WERI-Rb-1 (cell line): Measurements from ENCODE around the gene GET3.
"Not testable (repeated sequence)": the region's sequence is repeated elsewhere in the genome, so short reads cannot be mapped to it uniquely, and the experiment has no call there.

Experiments
- DNase-seq: peaks from one replicate; pipeline ENCODE4 v3.0.0-alpha.2; 2020
- H3K27ac ChIP-seq: fragments of 250-450 bp; sonication (Bioruptor Pico); 2 replicates; pipeline ENCODE4 v1.5.1; 2020; ENCODE audit warnings: mild to moderate bottlenecking, moderate library complexity
- H3K27me3 ChIP-seq: fragments of 250-450 bp; sonication (Bioruptor Pico); 2 replicates; pipeline ENCODE4 v1.5.1; 2021; ENCODE audit warnings: mild to moderate bottlenecking, low read depth, moderate library complexity; ENCODE audit not compliant: insufficient read depth, severe bottlenecking
- H3K36me3 ChIP-seq: fragments of 250-450 bp; sonication (Bioruptor Pico); 2 replicates; pipeline ENCODE4 v1.5.1; 2020; ENCODE audit warnings: mild to moderate bottlenecking, moderate library complexity
- H3K4me3 ChIP-seq: 2 replicates; pipeline ENCODE4 v1.5.1; 2011; ENCODE audit warnings: low read depth, mild to moderate bottlenecking, control low read depth, low read length
- H3K9me3 ChIP-seq: fragments of 250-450 bp; sonication (Bioruptor Pico); 2 replicates; pipeline ENCODE4 v1.5.1; 2021; ENCODE audit warnings: mild to moderate bottlenecking, moderate library complexity; ENCODE audit not compliant: severe bottlenecking
- TF ChIP-seq, protein P1 (sequence below): IDR thresholded peaks from 2 replicates; pipeline ENCODE4 v1.5.1; 2011; ENCODE audit warnings: low read depth, mild to moderate bottlenecking, control low read depth, inconsistent platforms, low read length

GET3 gene

DNA sequence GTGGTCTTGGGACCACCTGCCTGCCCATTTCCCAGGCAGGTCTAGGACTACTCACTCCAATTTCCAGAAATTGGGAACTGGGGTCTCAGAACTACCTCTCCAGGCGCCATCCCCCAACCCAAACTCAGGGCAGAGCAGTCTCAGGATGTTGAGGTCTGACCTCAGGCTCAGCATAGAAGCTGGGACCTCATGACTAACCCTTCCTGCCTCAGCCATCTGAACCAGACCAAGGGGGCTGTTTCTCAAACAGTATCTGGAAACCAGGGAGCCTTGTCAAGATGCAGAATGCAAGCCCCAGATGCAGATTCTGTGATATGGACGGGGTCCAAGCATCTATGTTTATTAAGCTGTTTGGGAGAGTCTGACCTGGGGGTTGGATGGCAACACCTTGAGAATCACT, 42.2 kb upstream of the GET3 start:
- TF ChIP-seq, protein P1, sequence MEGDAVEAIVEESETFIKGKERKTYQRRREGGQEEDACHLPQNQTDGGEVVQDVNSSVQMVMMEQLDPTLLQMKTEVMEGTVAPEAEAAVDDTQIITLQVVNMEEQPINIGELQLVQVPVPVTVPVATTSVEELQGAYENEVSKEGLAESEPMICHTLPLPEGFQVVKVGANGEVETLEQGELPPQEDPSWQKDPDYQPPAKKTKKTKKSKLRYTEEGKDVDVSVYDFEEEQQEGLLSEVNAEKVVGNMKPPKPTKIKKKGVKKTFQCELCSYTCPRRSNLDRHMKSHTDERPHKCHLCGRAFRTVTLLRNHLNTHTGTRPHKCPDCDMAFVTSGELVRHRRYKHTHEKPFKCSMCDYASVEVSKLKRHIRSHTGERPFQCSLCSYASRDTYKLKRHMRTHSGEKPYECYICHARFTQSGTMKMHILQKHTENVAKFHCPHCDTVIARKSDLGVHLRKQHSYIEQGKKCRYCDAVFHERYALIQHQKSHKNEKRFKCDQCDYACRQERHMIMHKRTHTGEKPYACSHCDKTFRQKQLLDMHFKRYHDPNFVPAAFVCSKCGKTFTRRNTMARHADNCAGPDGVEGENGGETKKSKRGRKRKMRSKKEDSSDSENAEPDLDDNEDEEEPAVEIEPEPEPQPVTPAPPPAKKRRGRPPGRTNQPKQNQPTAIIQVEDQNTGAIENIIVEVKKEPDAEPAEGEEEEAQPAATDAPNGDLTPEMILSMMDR, result no peak
- H3K27ac ChIP-seq, result no peak overlapping the region
- DNase-seq, result no peak
- no peaks in the 10 kb centered on the region for H3K9me3 ChIP-seq
- H3K36me3 ChIP-seq, result peaks cover 13% of the 10 kb centered on the region
- H3K27me3 ChIP-seq, result no peaks in the 10 kb centered on the region
- no peak overlapping the region for H3K4me3 ChIP-seq

- DNase-seq, result no peak
- peak overlapping the region; percentile 66 for H3K4me3 ChIP-seq
These were observed 41.8 kb upstream of the GET3 start for GRCh38 chr19:12695514-12695913.

DNA sequence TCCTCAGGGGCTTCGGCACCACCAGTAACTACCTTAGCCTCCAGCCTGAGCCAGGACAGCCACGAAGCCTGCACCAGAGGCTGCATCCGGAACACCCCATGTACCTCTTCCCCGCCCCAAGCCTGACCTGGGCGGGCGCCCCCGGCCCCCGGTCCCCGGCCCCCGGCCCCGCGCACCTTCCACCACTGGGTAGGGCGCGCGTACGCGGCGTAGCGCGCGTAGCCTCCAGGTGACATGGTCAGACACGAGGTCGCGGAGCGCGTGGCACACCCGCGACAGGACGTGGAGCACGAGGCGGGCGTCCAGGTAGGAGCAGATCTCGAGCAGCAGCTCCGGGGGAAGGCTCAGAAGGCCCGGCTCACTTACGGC, 41.3 kb upstream of the GET3 start:
- Histone ChIP-seq H3K27ac (no peak overlapping the region; the same call in 1 of the 2 replicates), H3K36me3 (peaks cover 20% of the 10 kb centered on the region), H3K27me3 (no peaks in the 10 kb centered on the region), H3K4me3 (peak overlapping the region; percentile 66), H3K9me3 (no peaks in the 10 kb centered on the region)
- no peak for DNase-seq
- TF ChIP-seq, protein P1, result no peak

More at GRCh38 chr19:12695514-12695913, 41.8 kb upstream of the GET3 start:
- TF ChIP-seq, protein P1, result no peak
- Histone ChIP-seq H3K27me3 (no peaks in the 10 kb centered on the region), H3K27ac (no peak overlapping the region), H3K36me3 (peaks cover 16% of the 10 kb centered on the region), H3K9me3 (no peaks in the 10 kb centered on the region)

- Histone ChIP-seq H3K27me3 (no peaks in the 10 kb centered on the region), H3K36me3 (peaks cover 26% of the 10 kb centered on the region), H3K27ac (peak within 1 kb of the TSS; percentile 74), H3K4me3 (peak within 1 kb of the TSS; percentile 66), H3K9me3 (no peaks in the 10 kb centered on the region)
- DNase-seq, result peak; percentile 96
- TF ChIP-seq, protein P1, result no peak
These were observed 40.6 kb upstream of the GET3 start, which contains the start of gene FBXW9 for GRCh38 chr19:12696366-12697335. Gene FBXW9 (minus strand): TSS chr19:12696631. CDS start chr19:12696581, 50 bp downstream.

- H3K27ac ChIP-seq, H3K27me3 ChIP-seq, H3K4me3 ChIP-seq, DNase-seq, H3K9me3 ChIP-seq: not testable (repeated sequence)
- H3K36me3 ChIP-seq, result peaks cover 34% of the 10 kb centered on the region
These were observed 39.9 kb upstream of the GET3 start for GRCh38 chr19:12697425-12697824.

DNA sequence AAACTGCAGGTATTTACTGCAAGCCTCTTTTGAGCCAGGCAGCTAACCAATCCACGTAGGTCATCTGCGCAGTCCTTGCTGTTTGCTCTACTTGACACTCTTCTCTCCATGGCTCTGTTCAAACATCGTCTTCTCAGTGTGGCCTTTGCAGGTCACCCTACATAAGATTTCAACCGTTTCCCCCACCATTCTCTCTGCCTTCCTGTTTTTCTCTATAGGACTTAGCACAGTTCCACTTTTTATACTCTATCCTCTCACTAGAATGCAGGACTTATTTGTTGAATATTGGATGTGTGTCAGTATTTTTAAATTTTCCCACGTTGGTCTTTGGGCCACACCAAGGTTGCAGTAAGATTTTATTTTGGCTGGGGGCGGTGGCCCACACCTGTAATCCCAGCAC, 39.2 kb upstream of the GET3 start:
- no peaks in the 10 kb centered on the region for H3K27me3 ChIP-seq
- no peak for DNase-seq
- H3K4me3 ChIP-seq, result no peak overlapping the region
- H3K36me3 ChIP-seq, result peaks cover 41% of the 10 kb centered on the region
- H3K9me3 ChIP-seq, result no peaks in the 10 kb centered on the region
- TF ChIP-seq, protein P1, result no peak
- H3K27ac ChIP-seq, result no peak overlapping the region
